LNCAP (cell line): ENCODE measurements around the gene LIPF.

Experiments
- TF ChIP-seq, protein P1 (sequence below): fragments of 450-650 bp; IDR thresholded peaks from 2 replicates; pipeline ENCODE4 v1.5.1; 2017; ENCODE audit warnings: mild to moderate bottlenecking

Gene LIPF

DNA sequence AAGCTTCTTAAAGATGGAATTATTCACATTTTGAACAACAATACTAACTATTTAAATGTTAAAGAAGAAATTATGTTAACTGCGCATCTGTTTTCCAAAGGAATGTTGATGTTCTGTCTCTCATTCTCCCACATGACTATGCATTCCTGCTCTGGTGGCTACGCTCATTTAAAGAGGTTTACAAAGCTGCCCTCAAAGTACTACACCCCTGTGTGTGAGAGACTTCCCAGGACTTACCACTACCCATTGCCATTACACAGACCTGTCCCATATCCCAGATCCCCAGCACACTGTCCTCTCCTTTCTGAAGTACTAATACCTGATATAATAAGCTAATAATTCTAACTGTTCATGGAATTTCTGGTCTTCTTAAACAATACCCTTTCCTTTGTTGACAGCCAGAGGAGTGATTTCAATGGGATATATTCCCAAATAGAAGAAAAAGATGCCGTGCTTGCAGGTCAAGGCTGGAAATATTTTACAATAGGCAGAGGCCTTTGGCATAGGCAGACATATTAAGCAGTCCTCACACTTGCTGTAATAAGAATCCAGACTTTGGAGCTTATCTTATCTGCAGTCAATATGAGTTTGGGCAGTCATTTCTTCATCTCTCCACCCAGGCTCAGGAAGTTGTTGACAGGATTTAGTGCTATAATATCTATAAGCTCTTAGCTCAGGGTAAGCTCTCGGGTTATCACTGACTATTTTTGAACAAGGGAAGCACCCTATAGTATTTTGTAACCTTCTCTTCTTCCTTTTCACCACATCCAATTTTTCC, 12.2 kb downstream of the LIPF start:
- TF ChIP-seq, protein P1, sequence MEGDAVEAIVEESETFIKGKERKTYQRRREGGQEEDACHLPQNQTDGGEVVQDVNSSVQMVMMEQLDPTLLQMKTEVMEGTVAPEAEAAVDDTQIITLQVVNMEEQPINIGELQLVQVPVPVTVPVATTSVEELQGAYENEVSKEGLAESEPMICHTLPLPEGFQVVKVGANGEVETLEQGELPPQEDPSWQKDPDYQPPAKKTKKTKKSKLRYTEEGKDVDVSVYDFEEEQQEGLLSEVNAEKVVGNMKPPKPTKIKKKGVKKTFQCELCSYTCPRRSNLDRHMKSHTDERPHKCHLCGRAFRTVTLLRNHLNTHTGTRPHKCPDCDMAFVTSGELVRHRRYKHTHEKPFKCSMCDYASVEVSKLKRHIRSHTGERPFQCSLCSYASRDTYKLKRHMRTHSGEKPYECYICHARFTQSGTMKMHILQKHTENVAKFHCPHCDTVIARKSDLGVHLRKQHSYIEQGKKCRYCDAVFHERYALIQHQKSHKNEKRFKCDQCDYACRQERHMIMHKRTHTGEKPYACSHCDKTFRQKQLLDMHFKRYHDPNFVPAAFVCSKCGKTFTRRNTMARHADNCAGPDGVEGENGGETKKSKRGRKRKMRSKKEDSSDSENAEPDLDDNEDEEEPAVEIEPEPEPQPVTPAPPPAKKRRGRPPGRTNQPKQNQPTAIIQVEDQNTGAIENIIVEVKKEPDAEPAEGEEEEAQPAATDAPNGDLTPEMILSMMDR = no peak

DNA sequence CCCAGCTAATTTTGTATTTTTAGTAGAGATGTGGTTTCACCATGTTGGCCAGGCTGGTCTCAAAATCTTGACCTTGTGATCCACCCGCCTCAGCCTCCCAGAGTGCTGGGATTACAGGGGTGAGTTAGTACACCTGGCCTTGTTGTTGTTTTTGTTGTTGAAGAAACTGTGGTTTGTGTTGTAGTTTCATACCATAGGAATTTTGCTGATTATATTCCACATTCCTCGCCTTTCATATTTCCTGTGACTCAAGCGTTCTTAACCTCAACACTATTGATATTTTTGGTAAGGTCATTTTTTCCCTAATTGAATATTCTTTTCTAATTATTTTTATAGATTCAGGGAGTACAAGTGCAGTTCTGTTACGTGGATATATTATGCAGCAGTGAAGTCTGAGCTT, 16.7 kb downstream of the LIPF start:
- TF ChIP-seq, protein P1 = no peak

DNA sequence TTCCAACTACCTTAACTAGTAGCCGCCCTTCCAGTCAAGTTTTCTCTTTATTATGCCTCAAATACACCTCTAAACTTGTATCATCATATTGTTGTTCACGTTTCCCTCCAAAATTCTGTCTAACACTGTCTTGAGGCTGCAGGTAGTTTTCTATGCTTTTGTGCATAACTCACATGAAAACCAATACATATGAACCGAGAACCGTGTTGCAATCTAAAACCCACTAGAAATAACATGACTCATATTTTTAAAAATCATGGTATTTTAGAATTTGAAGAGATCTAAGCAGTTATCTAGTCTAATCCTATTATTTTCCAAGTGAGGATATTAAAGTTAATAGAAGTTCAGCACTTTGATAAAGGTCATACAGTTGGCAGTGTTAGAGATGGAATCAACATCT, 18.2 kb downstream of the LIPF start:
- TF ChIP-seq, protein P1 = no peak

DNA sequence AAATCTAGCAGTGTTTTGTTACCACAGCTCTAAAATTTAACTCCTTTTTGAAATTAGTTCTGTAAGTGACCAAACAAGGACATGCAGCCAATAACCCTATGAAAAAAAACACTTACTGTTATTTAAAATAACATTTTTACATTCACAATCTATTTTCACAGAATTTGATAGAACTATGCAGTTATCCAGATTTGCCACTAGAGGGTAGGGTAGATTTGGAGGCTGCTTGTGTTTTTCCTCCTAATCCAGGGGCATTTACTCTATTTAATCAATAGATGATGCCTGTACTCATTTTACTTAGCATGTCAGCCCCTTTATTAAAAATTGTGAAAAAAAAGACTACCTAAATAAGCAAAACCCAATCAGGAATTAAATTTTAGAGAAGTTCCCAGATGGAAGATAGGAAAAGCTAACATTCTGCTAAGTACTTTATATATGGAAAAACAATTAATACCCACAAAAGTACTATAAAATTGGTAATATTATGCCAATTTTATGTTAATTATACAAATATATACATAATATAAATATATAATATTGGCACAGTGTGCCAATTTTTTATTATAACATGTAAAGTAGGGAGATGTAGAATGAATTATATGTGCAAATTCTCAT, 23.7 kb downstream of the LIPF start:
- TF ChIP-seq, protein P1 = peak; percentile 57

DNA sequence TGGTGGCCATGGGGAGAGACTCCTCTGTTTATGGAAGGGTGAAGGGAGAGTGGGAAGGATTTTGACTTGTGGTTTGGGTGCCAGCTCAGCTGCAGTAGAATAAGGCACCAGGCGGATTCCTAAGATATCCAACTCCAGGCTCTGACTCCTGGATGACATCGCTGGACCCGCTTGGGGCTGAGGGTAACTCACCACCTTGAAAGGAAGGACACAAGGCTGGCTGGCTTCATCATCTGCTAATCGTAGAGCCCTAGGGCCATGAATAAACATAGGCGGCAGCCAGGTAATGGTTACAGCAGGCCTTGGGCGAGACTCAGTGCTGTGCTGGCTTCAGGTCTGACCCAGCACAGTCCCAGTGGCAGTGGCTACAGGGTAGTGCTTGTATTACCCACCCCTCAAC, 25.1 kb downstream of the LIPF start:
- TF ChIP-seq, protein P1 = no peak

DNA sequence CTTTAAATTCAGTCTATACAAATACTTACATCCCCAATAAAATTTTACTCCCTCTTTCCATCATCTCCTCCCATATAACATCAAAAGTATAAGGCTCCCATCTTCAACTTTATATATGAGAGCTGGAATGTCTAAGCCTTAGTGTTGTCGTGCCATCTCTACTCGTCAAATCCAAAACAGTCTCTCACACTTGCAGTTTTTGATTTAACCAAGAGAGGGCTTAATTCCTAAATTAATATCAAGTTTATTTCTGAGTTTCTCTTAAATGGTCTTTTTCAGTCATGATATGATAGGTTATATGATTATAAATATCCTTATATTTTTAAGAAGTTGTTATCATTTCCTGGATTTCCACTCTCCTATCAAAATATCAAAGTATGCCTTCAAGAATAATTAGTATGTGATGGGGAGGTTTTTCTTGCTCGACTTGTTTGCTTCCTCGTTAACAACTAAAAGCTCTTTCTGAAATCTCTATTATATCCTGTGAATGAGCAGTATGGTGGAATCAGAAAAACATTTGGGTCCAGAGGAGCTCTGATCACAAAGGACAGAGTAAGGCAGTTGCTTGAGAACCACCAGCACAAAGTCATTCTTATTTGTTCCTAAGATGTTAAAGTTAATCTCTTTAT, 29.3 kb downstream of the LIPF start:
- TF ChIP-seq, protein P1 = peak; percentile 21; the same call in 1 of the 2 replicates

DNA sequence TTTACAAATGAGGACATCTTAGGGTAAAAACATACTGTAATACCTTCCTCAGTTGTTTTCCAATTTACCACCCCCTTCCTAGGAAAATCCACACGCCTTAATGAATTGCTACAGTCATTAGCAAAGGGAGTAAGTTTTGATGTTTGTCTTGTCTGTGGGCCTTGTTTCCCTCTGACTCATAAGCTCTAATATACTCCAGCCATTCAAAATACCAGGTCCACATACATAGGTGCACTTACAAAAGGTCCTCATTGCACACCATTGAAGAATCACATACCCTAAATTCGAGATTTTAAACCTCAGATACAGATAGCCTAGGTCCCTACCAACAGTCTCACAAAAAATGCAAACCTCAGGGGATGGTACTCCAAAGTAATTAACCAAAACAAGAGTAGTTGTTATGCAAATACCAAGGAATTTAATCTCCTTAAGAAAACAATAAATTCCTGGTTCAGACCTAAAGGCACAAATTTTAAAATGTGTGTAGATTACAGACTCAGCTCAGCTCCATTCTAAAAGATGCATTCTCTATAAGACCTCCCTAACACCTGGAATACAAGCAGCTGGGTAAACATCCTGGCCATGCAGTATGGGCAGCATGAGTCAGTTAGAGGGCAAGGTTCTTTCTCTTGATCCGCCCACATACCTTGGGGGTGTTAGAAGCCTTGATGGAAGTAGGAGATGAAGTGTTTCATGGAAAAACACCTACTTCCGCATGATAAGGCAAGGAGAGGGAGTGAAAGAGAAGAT, 38.8 kb downstream of the LIPF start:
- TF ChIP-seq, protein P1 = no peak
